LNCAP (cell line): Measurements from ENCODE around the gene ENPP1.

Experiments used
- CTCF ChIP-seq: fragments of 450-650 bp; IDR thresholded peaks from 2 replicates; pipeline ENCODE4 v1.5.1; 2017; ENCODE audit warnings: mild to moderate bottlenecking

Gene ENPP1

DNA sequence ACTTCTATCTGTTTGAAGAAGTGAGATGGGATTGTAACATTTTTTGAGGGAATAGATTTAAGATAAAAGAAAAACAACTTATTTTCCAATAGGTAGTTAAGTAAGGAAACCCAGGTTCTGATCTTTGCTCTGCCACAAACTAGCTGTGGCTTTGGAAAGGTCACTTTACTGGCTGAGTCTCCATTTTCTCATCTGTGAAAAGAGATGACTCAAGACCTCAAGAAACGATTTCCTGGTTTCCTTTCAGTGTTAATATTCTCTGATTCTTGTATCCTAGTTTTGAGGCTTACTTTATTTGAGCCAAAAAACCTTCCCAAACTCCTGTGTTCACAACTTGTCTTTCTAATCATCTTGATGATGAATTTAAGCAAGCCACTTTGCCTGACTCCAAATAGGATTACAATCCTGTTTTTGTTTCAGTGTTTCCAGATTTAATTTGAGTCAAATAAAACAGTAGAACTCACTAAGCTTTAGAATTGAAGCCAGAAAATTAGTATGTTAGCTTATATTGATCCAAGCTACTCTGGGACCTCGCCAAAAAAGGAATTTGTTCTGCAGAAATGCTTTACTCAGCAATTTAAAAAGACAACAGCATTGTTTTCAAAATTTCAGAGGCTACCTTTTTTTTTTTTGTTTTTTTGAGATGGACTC is 51.1 kb downstream of the ENPP1 start:
- TF ChIP-seq CTCF, result no peak

DNA sequence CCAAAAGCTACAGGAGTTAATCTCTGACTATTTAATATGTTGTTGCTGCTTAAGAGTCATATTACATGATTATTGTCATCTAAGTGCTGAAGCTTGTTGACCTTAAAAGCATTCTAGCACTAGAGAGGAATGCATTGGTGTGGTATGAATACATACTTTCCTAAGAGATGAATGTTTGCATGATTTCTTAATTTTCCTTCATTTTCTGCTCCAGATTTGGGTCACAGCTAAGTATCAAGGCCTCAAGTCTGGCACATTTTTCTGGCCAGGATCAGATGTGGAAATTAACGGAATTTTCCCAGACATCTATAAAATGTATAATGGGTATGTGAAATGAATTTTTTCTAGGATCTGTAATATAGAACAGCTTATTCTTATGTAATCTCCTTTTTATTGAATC is 53.6 kb downstream of the ENPP1 start:
- no peak for TF ChIP-seq CTCF

DNA sequence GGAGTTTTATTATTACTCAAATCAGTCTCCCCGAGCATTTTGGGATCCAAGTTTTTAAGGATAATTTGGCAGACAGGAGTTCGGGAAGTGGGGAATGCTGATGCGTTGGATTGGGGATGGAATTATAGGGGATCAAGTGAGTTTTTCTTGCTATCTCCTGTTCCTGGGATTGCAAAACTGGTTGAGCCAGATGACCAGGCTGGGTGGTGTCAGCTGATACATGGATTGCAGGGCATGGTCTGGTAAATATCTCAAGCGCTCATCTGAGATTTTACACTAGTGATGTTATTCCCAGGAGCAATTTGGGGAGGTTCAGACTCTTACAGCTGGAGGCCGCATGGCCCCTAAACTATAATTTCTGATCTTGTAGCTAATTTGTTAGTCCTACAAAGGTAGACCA is 54.7 kb downstream of the ENPP1 start:
- no peak for TF ChIP-seq CTCF

- TF ChIP-seq CTCF, result no peak
Measured at GRCh38 chr6:131867744-131868143, 59.9 kb downstream of the ENPP1 start.

- no peak for TF ChIP-seq CTCF
Measured at GRCh38 chr6:131868836-131869235, 61.0 kb downstream of the ENPP1 start.

GRCh38 chr6:131875647-131876046 is 67.8 kb downstream of the ENPP1 start:
- no peak for TF ChIP-seq CTCF

- TF ChIP-seq CTCF, result no peak
Measured at GRCh38 chr6:131876545-131876944, 68.7 kb downstream of the ENPP1 start.
